MM.1S (cell line): Measurements from ENCODE around the gene CCDC159.

Experiments used
- DNase-seq: peaks from one replicate; pipeline ENCODE4 v3.0.0-alpha.2; 2015
- H2AFZ ChIP-seq: fragments of 300-600 bp; sonication (generic); 2 replicates; pipeline ENCODE4 v1.6.0; 2016; ENCODE audit warnings: antibody characterized with exemption, low read length
- H3F3A ChIP-seq: fragments of 300-600 bp; sonication (generic); 2 replicates; pipeline ENCODE4 v1.6.1; 2016; ENCODE audit warnings: mild to moderate bottlenecking, antibody characterized with exemption, low read length, moderate library complexity, mixed read lengths; ENCODE audit not compliant: insufficient read depth
- H3K27ac ChIP-seq: fragments of 300-600 bp; sonication (generic); 2 replicates; pipeline ENCODE4 v1.5.1; 2016; ENCODE audit warnings: mild to moderate bottlenecking, low read length
- H3K27me3 ChIP-seq: fragments of 300-600 bp; sonication (generic); replicated peaks from 2 replicates; pipeline ENCODE4 v1.6.0; 2016; ENCODE audit warnings: low read length; ENCODE audit not compliant: insufficient read depth
- H3K36me3 ChIP-seq: fragments of 300-600 bp; sonication (generic); replicated peaks from 2 replicates; pipeline ENCODE4 v1.6.1; 2016; ENCODE audit warnings: mild to moderate bottlenecking, low read length, mixed read lengths; ENCODE audit not compliant: insufficient read depth
- H3K4me1 ChIP-seq: fragments of 300-600 bp; sonication (generic); 2 replicates; pipeline ENCODE4 v1.6.1; 2016; ENCODE audit warnings: low read length, mixed read lengths
- H3K4me2 ChIP-seq: fragments of 300-600 bp; sonication (generic); 2 replicates; pipeline ENCODE4 v1.6.0; 2016; ENCODE audit warnings: low read depth, low read length
- H3K4me3 ChIP-seq: fragments of 300-600 bp; sonication (generic); 2 replicates; pipeline ENCODE4 v1.5.1; 2016; ENCODE audit warnings: low read length, mixed read lengths
- H3K79me2 ChIP-seq: fragments of 300-600 bp; sonication (generic); 2 replicates; pipeline ENCODE4 v1.6.1; 2016; ENCODE audit warnings: mixed run types, low read length, mixed read lengths
- H3K9ac ChIP-seq: fragments of 300-600 bp; sonication (generic); 2 replicates; pipeline ENCODE4 v1.6.1; 2016; ENCODE audit warnings: low read length, mixed read lengths
- H3K9me2 ChIP-seq: fragments of 300-600 bp; sonication (generic); replicated peaks from 2 replicates; pipeline ENCODE4 v1.6.1; 2016; ENCODE audit warnings: mild to moderate bottlenecking, low read length, mixed read lengths; ENCODE audit not compliant: insufficient read depth
- H3K9me3 ChIP-seq: fragments of 300-600 bp; sonication (generic); replicated peaks from 2 replicates; pipeline ENCODE4 v1.6.1; 2016; ENCODE audit warnings: mild to moderate bottlenecking, low read length, mixed read lengths; ENCODE audit not compliant: insufficient read depth
- H4K20me1 ChIP-seq: fragments of 300-600 bp; sonication (generic); 2 replicates; pipeline ENCODE4 v1.6.1; 2016; ENCODE audit warnings: mild to moderate bottlenecking, low read length, moderate library complexity, mixed read lengths; ENCODE audit not compliant: insufficient read depth
- EZH2 ChIP-seq: fragments of 300-600 bp; sonication (generic); optimal IDR thresholded peaks from 2 replicates; pipeline ENCODE3; 2017; ENCODE audit warnings: low read depth, mild to moderate bottlenecking, antibody characterized with exemption, low read length, mixed read lengths
- EZH2phosphoT487 ChIP-seq: fragments of 300-600 bp; sonication (generic); IDR thresholded peaks from 2 replicates; pipeline ENCODE4 v1.6.1; 2018; ENCODE audit warnings: antibody characterized with exemption, low read length
- TF ChIP-seq, protein P1 (sequence below): fragments of 300-600 bp; sonication (generic); IDR thresholded peaks from 2 replicates; pipeline ENCODE4 v1.5.1; 2016; ENCODE audit warnings: antibody characterized with exemption, low read length, mixed read lengths

The CCDC159 gene

DNA sequence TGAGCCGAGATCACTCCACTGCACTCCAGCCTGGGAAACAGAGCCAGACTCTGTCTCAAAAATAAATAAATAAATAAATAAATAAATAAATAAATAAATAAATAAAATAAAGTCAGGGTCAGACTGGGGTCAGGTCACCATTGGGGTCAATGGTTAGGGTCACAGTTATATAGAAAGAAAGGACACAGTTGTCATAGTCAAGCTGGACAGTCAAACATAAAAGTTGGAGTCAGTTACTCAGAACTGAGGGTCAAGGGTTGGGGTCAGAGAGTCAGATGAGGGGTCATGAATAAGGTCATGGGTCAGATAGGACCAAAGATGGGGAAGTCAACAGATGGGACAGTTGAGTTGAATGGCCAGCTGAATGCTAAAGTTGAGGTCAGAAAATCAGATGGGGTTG lies 54.5 kb downstream of the CCDC159 start:
- Histone ChIP-seq H3K79me2 (no peaks in the 10 kb centered on the region), H3K27ac (no peak overlapping the region), H3K4me3 (no peak overlapping the region), H3K9me2 (no peaks in the 10 kb centered on the region), H3K27me3 (peaks cover 41% of the 10 kb centered on the region), H3K4me1 (no peaks in the 10 kb centered on the region), H3K9me3 (no peaks in the 10 kb centered on the region), H3K4me2 (no peak overlapping the region), H4K20me1 (no peaks in the 10 kb centered on the region), H3F3A (no peaks in the 10 kb centered on the region), H2AFZ (no peak overlapping the region), H3K36me3 (no peaks in the 10 kb centered on the region), H3K9ac (no peak overlapping the region)
- TF ChIP-seq EZH2 (no peak), EZH2phosphoT487 (no peak)
- TF ChIP-seq, protein P1, sequence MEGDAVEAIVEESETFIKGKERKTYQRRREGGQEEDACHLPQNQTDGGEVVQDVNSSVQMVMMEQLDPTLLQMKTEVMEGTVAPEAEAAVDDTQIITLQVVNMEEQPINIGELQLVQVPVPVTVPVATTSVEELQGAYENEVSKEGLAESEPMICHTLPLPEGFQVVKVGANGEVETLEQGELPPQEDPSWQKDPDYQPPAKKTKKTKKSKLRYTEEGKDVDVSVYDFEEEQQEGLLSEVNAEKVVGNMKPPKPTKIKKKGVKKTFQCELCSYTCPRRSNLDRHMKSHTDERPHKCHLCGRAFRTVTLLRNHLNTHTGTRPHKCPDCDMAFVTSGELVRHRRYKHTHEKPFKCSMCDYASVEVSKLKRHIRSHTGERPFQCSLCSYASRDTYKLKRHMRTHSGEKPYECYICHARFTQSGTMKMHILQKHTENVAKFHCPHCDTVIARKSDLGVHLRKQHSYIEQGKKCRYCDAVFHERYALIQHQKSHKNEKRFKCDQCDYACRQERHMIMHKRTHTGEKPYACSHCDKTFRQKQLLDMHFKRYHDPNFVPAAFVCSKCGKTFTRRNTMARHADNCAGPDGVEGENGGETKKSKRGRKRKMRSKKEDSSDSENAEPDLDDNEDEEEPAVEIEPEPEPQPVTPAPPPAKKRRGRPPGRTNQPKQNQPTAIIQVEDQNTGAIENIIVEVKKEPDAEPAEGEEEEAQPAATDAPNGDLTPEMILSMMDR: no peak
- DNase-seq: no peak

DNA sequence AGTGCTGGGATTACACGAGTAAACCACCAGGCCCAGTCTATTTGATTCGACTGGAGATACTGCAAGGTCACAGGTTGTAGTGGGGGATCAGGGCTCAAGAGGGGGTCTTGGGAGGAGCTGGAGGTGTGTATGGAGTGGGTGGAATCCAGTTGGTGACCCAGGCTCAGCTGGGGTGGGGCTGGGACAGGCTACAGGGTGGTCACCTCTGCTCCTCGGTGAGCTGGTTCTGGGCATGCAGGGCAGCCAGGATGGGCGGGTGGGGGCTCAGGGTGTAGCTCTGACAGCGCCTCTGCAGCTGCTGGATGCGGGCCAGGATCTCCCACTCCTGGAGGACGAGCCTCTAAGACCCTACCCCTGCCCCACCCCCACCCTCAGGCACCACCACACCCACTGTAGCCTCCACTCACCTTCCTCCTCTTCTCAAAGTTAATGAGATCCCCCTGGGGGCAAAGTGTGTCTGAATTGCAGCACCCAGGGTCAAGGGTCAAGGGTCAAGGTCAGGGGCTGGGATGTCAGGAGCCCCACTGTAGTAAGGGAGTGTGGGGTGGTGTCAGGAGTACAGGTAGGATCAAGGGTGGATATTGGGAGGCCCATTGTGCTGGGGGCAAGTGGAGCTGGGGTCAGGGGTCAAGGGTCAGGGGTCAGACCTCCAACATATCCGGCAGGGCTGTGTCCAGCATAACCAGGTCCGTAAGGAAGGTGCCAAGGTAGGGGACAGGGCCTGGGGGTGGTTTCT lies 55.7 kb downstream of the CCDC159 start:
- H3K27ac ChIP-seq: no peak overlapping the region
- no peak overlapping the region for H3K4me3 ChIP-seq
- no peaks in the 10 kb centered on the region for H3K36me3 ChIP-seq
- no peak overlapping the region for H3K9ac ChIP-seq
- no peaks in the 10 kb centered on the region for H3K4me1 ChIP-seq
- peaks cover 45% of the 10 kb centered on the region for H3K27me3 ChIP-seq
- no peaks in the 10 kb centered on the region for H3K79me2 ChIP-seq
- no peaks in the 10 kb centered on the region for H3F3A ChIP-seq
- TF ChIP-seq EZH2 (no peak), EZH2phosphoT487 (no peak)
- TF ChIP-seq, protein P1: no peak
- DNase-seq: no peak
- H3K9me3 ChIP-seq: no peaks in the 10 kb centered on the region
- no peaks in the 10 kb centered on the region for H3K9me2 ChIP-seq
- no peak overlapping the region for H2AFZ ChIP-seq
- no peaks in the 10 kb centered on the region for H4K20me1 ChIP-seq
- no peak overlapping the region for H3K4me2 ChIP-seq
